ENCODE results near the gene RHBDD1.
A peak's percentile ranks its signal among the peaks of the same experiment; 100 is the strongest.

Gene RHBDD1, protein sequence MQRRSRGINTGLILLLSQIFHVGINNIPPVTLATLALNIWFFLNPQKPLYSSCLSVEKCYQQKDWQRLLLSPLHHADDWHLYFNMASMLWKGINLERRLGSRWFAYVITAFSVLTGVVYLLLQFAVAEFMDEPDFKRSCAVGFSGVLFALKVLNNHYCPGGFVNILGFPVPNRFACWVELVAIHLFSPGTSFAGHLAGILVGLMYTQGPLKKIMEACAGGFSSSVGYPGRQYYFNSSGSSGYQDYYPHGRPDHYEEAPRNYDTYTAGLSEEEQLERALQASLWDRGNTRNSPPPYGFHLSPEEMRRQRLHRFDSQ

DNA sequence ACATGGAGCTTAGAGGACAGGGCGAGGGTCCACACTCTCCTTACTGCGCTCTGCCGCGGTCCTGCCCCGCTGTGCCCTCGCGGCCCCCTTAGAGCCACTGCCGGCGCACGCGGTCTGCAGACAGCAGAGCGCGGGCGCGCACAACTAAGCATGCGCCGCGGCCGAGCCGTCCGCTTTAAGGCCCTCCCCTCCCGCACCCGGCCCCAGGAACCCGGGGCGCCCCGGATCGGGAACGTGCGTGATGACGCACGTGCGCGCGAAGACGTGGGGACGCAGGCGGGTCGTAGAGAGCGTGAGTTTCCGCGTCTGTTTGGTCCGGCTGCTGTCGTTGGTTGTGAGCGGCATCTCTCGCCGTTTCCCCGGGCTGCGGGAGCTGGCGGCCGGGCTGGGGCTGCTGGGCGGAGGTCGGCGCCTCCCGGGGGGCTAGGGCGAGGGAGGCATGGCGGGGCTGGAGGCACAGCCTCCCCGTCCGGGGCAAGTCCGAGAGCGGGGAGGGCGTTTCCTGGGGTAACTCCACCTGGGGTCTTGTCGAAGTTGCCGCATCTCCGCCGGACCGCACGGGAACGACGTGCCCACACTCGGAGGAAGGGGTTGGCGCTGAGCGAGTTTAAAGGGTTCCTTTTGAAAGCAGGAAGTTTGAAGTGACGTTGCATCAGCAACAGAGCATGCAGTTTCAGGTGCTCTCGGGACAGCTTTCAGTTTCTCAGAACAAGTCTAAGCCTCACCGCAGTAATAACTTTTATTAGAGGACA, at the start of gene RHBDD1:
RHBDD1 (plus strand) TSS at position 259 of the 752 bp plus-strand sequence. CDS start 28,640 bp downstream, outside the sequence.
- DNase-seq: peak; percentile 24

DNA sequence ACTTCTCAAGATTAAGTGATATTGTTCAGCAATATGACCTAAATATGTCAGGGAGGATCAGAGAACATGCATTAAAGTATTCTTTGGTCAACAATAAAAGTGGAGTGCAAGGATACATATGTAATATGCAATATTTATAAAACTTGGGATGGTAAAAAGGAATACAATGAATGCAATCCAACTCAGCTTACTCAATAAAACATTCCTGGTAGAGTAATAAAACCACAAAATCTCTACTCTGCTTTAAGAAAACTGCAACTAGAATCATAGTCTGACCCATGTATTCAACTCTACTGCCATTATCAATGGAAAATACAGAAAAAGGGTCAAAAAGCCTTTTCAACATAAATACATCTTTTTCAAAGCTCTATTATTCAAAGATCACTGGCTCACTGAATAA, 47.8 kb upstream of the RHBDD1 start:
- DNase-seq: no peak

DNA sequence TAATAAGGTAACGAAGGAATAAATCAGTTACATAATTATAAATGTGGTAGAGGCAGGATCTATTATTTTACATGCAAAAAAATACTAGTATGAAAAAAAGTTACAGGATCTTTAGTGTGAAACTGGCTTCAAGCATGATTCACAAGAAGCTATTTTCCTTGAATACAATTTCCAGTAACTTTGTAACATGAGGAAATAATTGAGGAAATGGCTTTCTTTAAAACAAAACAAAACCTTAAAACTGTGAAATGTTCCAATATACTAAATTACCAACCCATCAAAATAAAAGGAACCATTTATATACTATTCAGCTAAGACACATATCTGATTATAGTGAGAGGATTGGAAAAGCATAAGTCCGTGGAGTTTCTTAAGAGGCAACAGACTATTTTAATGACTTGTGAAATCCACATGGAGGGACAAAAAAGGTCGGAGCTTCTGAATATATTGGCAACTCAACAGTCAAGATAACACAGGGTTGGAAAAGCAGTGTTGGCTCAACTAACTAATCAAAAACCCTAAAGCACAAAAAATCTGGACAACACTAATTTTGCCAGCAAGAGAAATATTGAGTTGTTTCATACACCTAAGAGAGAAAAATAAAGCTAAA, 46.9 kb upstream of the RHBDD1 start:
- no peak for DNase-seq

DNA sequence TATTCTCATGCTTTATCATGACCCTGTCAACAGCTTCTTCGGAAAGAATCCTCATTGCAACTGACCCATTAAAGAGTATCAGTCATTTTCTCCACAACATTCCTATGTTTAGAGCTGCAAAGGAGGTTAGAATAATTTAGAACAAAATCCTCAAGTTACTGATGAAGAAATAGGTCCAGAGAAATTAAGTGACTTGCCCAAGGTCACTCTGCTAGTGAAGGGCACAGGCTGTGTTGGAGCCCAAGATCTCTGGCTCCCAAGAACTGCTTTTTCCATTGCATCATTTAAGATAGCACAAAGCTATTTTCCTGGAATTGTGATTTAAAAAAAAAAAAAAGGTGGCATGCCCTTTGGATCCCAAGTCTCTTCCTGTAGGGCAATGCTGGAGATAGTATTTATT, 45.8 kb upstream of the RHBDD1 start:
- no peak for DNase-seq

DNA sequence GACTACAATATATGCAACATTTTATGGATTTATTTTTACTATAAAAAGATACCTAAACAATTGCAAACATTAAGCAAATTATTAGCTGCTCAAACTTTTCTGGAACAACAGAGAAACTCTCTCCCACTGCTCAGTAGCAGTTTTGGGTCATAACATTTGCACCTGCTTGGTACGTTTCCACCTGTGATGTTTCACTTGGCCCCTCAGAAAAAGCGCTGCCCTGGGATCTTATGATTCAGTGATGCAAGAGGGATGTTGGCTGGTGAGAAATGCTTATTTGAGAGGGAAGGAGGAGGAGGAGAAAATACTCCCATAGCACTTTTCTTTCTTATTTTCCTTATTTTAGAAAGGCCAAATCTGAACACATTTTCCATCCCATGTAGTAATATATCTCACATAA, 45.4 kb upstream of the RHBDD1 start:
- no peak for DNase-seq

DNA sequence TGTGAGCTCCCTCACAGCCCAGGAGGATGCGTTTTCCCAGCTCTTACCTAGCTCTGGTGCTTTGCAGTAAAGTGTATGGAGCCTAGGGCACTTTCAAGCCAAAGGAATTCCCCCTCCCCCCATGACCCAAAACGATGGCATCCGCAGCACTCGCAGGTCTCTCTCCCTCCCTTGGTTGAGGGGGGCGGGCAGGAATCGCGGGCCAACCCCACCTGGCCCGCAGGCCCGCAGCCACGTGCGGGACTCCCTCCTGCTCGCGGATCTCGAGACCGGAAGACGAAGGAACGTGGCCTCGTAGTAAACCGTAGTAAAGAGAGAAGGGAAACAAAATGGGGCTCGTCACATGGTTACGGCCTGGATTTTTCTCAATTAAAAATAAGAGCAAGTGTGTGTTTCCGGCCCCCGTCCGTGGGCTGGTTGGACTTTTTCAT, 44.8 kb upstream of the RHBDD1 start:
- DNase-seq: peak; percentile 36

DNA sequence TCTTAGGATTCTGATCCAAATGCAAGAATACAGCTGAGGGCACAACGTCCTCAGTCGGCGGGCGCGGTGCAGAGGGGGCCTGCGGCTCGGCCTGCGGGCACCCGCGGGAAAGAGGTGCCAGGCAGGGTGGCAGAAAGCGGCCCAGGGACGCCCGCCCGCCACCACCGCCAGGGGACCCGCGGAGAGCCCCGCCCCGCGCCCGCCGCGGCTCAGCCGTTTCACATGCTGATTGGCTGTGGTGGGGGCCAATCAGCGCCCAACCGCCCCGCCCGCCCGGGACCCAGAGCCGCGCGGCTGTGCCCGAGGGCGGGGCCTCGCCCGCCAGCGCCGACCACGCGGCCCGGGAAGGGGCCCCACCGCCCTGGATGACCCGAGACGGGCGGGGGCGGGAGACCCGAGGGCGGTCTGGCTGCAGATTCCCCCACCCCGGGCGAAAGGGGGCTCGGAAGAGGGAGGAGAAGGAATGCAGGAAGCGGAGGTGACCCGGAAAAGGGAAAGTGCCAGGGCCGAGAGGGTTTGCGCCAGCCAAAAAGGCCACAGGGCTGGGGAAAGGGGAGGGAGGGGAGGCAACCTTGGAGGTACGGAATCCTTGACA, 44.3 kb upstream of the RHBDD1 start:
- peak; percentile 69 for DNase-seq

DNA sequence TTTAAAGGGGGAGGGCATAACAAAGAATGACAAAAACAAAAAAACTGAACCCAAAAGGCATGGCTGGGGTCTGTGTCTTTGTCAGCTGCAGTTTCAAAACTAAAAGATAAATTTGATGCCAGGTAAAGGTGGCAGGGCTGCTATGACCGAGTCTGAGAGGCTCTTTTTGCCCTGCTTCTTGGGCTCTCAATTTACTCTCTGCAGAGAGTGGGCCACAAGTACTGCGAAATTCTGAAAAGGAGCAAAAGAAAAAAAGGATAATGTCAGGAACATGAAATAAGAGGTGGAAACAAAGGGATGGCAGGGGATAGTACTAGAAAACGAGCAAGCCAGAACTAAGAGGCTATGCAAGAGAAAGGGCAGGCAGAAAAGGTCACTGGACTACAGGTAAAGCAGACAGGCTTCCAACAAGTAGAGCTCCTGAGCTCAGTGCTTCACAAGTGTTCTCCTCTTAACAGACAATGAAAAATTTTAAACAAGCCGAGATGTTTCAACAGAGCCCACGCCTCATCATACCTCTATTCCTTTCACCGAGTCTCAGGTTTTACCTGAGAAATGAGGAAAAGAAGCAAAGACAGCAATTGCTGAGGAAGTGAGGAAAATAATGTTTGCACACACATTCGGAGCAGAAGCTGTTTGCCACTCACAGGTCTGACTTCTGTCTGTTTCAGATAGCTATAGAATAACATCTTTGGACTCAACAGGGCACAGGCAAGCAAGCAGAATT, 43.5 kb upstream of the RHBDD1 start:
- DNase-seq: no peak

DNA sequence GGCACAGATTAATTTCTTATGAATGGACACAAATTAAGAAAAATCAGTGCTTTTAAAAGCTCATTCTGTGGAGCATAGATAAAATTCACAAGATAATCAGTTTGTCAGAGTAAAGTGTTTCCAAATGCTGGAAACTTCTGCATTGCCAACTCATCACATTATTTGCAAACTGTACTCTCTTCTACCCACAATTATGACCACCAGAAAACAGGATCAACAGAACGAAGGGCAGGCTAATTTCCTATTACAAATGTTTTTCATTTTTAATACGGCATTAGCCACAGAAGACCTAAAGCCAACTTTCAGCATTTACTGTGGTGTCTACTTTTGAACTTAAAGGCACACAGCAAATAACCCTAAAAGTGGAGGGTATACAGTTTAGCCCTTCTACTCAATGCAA, 42.2 kb upstream of the RHBDD1 start:
- no peak for DNase-seq

DNA sequence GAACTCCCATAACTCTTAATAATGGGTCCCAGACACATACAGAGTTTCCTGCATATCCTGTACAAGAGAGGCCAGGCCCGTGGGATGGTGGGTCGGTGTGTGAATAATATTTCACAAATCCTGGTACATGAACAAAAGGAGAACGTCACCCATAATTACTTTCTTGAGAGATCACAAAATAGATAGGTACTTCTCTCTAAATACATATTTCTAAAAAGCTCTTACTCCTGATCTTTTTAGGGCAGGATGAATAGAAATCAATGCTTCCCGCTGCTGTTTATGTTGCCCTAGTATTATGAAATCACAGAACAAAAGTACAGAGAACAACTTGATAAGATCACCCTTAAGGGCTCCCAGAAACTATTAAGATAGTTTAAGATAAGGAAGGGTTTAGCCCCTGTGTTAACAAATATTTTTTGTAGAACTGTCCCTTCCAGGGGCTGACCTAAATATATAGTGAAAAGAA, 41.6 kb upstream of the RHBDD1 start:
- DNase-seq: no peak

DNA sequence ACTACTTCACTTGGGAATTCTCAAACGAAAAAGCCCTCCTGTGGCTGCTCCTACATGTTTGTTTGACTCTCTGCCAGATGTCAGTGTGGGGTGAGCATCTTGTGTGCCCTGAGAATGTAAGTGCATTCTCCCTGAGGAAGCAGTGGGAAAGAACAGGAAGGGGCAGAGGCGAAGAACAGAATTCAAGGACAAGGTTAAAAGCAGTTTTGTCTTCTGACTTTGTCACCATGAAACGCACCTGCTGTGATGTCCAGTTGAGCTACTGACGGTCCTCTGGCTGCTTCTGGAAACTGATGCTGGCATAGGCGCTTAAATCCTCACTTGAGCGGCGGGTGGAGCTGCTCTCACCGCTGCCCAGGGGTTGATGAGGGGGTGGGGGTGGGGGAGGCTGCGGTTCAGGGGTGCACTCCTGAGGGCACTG, 41.1 kb upstream of the RHBDD1 start:
- DNase-seq: no peak

DNA sequence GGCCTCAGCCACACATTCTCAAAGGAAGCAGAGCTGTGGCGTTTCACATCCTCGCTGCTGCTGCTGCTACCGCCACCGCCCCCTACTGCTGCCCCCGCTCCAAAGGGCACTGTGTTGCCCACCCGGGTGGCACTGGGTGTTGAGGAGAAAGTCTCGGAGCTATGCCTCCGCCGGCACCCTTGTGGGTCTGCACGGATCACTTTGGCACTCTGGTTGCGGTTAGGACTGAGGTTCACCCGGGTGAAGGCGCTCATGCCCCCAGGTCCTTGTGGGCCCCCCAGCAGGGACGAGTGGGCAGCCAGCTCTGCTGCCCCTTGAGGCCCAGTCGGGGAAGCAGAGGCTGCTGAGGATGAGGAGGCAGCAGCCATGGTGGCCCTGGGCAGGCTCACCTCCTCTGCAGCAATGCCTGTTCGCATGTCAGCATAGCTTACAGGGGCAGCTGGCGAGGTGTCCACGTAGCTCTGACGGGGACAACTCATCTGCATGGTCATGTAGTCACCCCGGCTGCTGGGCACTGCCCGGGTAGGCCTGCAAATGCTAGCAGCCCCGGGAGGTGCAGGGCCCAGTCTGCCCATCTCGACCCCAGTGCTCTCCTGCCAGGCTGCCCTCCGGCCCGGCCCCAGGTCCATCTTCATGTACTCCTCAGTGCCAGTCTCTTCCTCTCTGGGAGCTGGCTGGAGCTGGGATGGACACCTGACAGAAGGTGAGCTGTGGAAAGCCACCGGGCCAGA, 40.4 kb upstream of the RHBDD1 start:
- DNase-seq: no peak

DNA sequence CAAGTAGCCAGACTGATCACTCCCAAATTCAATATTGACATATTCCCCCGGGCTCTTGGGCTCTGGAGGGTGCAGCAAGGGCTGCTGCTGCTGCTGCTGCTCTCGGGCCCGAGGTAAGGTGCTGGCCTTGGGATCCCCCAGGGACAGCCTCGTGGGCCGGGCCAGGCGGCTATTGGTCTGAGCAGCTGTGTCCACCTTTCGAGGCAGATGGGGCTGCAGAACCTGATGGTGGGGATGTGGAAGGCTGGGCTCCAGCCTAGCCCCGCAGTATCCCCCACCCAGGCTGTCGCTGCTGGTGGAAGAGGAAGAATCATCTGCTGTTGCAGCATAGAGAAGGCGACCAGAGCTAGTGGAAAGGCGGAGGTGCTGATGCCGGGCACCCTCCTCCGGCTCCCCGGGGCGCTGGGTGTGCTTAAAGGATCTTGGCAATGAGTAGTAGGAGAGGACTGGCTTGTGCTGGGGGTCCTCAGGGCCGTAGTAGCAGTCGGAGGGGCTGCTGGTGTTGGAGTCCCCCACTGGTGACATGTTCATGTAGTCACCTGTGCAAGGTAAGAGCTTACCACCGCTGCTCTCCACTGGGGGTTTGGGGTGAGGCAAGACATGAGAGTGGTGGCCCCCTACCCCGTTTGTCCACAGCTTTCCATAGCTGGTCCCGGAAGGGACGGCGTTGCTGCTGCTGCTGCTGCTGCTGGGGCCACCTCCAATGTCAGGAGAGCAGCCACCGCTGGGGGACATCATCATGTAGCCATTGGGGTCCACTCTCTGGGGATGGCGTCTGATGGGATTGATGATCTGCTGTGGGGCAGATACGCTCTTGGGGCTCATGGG, 39.6 kb upstream of the RHBDD1 start:
- no peak for DNase-seq

DNA sequence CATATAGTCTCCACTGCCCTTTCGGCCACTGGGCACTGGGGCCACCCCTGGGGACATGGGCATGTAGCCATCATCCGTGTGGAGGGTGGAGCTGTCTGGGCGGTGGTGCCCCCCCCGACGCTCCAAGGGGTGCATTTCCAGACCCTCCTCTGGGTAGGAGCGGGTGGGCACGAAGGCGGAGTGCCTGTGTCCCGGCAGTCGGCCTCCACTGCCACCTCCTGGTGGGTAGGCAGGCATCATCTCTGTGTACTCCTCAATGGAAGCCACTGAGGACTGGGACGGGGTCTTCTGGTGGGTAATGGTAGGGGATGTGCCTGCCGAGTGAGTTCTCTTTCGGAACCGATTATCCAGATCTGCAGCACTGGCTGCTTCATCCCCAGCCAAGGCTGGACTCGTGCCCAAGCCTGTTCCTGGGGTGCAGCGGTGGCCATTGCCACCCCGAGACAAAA, 39.0 kb upstream of the RHBDD1 start:
- DNase-seq: peak; percentile 14

DNA sequence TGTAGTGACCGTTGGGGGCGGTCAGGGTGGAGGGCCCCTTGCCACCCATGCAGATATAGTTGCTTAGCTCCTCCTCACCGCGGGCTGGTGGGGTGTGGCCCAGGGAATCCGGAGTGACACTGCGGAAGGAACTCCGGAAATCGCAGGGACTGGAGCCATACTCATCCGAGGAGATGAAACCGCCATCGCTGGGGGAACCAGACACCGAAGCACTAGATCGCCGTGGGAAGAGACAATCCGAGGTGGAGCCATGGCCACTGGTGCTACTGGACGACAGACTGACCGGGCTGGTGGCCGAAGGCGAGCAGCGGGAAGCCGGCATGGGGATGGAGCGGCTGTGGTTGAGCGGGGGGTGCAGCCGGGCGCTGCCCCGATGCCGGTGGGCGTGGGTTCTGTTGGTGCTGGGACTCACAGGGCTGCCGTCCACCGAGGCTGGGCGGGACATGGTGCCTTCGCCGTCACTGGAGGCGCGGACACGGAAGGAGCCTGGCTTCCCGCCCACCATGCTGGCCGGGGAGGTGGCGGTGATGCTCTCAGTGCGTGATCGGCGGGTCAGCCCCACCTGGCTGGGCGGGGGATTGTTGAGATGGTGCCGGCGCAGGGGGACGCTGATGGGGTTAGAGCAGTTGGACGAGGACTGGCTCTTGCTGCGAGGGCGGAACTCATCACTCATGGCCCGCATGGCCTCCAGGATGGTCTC, 38.4 kb upstream of the RHBDD1 start:
- DNase-seq: no peak

DNA sequence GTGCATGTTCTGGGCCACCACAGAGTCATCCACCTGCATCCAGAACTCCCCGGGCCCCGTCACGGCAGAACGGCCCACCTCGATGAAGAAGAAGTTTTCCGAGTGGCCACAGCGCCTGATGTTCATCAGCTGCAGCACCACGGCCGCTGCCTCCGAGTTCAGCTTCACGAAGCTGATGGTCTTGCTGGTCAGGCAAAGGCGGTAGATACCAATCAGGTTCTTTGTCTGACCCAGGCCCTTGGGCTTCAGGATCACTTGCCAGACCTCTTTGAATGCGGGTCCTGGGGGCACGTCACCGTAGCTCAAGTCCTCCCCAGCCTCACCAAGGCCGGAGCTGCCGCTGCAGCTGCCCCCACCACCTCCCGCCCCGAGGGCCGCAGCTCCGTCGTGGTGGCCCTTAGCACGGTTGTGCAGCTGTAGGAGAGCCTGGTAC, 37.8 kb upstream of the RHBDD1 start:
- no peak for DNase-seq

DNA sequence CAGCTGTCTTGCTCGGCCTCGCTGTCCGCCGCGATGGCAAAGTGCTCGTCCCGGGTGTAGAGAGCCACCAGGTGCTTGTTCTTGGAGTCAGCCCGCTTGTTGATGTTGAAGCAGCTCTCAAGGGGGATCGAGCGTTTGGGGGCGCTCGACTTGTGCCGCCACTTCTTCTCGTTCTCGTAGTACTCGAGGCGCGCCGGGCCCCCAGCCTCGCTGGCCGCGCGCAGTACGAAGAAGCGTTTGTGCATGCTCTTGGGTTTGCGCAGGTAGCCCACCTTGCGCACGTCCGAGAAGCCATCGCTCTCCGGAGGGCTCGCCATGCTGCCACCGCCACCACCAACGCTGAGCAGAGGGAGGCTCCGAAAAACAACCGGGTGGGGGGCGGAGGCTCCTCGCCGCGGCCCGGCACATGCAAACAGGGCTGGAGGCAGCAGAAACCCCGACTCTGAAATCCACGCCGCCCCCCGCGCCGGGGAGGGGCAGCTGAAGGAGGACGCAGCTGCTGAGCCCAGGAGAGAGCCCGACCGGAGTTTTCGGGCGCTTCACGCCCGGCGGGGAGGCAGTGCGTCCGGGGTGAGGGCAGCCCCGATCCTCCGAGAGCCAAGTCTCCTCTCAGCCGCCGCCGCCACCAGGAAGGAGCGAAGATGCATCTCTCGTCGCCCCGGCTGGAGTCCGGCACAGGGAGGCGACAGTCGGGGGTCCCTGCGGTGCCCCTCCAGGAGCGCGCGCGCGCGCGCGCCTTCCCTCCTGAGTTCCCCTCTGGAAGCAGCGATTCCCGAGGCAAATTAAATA, 37.2 kb upstream of the RHBDD1 start:
- DNase-seq: peak; percentile 37

DNA sequence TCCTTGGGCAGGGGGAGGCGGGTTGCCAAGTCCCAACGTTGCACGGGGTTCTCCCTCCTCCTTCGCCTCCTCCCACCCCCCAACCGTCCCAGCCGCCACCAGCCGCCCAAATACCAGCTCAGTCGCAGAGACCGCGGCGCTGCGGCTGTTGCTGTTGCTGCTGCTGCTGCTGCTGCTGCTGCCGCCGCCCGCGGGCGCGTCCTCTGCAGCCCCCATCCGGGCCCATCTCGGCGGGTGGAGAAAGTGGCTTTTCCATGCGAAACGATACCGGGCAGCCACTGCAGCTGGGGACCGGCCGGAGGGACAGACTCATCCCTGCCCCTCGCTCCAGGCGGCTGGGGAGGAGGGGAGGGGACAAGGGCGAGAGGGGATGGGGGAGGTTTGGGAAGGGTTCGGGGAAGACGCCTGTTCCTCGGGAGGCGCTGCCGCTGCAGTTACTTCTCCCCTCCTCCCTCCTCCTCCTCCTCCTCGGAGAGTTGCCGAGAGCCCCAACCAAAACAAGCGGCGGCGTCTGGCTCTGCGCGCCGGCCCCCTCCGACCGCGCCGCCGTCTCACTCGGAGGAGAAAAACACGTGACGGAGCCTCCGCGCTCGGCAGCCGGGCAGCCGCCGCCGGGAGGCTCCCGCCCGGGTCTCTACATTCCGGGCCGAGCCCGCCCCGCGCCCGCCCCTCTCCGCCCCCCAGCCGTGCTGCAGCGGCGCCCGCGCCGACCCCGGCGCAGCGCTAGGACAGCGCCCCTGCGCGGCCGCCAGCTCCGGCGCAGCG, 36.5 kb upstream of the RHBDD1 start, which contains the start of gene IRS1:
IRS1 (minus strand) TSS at position 610 of the 765 bp plus-strand sequence. CDS start 1,082 bp downstream, outside the sequence.
- peak; percentile 37 for DNase-seq

Data from NCI-H1105 treated with DMSO at 0.1 percent for 48 hours (cell line).